GM19397 (cell line): ENCODE results near the gene CHGA.

Source experiments
- ATAC-seq: cut with Tn5 transposase; IDR thresholded peaks from one replicate; pipeline ENCODE4 v1.9.1; 2021; ENCODE audit warnings: mild to moderate bottlenecking, moderate library complexity; ENCODE audit not compliant: unreplicated experiment

The CHGA gene

DNA sequence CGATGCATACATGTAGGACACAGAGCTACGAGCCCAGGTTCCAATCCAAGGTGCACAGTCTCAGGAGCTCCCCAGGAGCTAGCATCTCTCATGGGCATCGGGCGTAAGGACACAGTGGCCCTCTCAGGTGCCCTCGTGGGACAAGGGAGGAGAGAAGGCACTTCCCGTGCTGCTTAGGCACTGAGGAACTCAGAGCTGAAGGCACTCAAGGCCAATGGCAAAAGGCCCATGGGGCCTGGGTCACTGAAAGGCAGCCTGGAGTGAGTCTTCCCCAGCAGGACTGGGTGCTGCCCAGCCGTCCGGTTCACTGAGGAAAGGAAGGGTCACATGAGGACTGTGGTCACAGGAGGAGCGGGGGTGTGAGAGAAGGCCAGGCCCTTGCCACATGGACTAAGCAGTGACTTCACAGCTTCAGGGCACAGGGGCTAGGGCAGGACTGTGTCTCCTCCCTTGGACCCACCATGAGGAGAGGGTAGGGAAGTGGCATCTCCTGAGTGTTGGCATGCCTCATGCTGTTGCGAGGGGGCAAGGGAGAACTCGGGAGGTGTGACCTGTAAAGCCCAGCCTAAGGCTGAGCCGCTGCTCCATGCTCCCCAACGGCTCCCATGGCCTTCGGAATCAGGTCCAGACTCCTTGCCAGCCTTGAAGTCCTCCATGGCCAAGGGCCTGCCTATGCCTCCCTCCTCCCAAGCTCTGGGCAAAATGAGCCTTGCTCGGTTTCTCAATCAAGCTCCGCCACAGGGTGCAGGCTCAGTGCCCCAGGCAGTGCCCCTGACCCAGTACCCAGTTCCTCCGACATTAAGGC is 51.8 kb downstream of the CHGA start:
- ATAC-seq, result no peak

DNA sequence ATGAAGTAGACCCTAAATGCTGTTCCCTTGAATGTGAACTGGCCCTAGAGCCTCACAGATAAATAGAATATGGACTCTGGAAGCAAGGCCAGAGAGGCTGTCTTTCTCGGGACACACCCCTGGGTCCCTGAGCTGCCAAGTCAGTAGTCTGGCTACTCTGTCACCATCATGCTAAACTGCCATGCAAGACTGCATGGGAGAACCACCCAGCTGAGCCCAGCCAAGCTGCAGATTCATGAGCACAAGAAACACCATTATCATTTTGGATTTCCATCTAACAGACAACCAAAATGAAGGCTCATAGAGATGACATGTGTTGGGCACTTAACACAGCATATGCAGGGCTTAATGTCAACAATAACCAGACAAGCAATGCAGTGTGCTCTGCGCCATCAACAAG is 53.3 kb downstream of the CHGA start:
- no peak for ATAC-seq

DNA sequence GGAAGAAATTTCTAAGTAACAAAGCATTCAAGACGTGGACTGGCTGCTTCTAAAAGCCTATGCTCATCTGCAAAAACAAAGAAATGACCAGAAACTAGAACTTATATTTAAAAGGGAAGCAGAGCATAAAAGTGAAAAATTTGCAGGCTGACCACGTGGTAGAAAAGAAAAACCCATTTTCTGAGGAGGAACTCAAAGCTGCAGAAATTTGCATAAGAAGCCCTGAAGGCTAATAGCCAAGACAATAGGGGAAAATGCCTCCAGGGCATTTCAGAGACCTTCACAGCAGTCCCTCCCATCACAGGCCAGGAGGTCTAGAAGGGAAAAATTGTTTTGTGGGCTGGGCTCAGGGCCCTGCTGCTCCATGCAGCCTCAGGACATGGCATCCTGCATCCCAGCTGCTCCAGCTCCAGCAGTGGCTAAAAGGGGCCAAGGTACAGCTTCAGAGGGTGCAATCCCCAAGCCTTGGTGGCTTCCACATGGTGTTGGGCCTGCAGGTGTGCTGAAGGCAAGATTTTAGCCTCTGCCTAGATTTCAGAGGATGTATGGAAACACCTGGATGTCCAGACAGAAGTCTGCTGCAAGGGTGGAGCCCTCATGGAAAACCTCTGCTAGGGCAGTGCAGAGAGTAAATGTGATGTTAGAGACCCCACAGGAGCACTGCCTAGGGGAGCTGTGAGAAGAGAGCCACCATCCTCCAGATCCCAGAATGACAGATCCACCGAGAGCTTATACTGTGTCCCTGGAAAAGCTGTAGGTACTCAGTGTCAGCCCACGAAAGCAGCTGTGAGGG is 55.5 kb downstream of the CHGA start:
- no peak for ATAC-seq

DNA sequence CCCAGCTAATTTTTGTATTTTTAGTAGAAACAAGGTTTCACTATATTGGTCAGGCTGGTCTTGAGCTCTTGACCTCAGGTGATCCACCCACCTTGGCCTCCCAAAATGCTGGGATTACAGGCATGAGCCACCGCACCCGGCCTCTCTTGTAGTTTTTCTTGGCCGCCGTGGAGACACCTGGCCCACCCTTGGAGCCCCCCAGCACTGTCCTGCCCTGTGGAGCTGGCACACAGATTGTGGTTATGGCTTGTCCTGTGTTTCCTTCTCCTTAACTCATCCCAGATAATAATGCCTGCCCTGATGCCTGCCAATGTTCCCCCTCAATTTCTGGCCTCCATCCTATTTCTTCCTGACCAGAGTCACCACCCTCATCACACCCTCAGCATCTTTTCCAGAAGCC is 57.9 kb downstream of the CHGA start:
- ATAC-seq, result no peak

DNA sequence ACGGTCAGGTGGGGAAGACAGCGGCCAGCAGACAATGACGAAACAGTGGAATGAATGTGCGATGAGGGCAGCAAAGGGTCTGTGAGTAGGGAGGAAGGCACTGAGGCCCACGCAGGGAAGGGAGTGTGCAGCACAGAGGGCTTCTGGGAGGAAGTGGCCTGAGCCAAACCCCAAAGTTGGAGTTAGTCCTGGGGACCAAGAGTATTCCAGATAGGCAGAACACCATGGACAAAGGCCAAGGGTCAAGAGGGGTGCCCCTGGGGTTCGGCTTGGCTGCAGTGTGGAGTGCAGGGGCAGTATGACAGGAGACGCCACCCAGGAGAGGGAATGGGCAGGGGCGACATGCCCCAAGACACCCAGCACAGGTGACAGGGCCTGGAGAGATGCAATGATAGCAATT is 58.8 kb downstream of the CHGA start:
- no peak for ATAC-seq

DNA sequence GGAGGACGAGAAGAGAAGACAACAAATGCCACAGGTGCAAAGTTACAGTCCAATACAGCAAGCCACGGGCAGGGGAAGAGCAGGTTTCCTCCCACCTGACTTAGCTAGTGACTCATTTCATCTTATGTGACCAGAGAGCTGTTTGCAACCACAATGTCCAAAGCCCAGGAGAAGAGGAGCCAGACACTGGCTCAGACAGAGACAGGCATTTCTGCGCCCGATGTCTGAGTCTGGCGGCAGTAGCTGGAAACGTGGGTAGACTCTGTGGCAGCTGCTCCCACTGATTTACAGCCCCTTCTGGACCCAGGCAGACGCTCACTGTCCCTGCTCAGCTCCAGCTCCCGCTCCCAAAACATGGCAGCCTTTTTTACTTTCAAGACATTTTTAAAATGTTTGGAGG is 60.0 kb downstream of the CHGA start:
- ATAC-seq, result no peak

DNA sequence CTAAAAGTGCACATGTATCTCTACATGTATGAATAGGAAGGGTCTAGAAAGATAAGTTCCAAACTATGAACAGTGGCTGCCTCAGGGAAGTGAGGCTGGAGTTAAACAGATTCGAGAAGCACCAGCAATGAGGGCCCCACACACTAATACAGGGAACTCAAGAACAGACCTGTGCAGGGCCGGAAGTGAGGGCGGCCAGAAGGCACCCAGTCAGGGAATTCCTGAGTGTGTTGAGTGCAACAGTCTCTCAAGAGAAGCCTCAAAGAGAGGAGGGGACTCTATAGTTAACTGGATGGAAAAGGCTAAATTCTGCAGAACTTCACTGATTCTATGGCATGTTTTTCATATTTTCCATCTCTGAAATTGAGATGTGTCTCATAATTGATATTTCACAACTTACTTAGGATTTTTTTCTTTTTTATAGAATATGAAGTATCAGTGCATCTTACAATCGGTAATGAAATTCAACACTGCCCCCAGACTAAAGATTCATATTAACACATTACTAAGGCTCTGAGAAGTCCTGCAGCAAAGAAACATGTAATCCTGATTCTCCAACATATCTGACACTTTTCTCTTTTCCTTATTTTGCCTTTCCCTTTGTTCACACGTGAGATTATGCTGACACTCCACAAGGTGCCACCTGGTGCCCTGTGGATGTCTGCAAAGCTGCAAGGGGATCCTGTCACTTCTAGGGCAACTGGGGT is 61.3 kb downstream of the CHGA start:
- ATAC-seq, result no peak
